Raji (cell line): ENCODE measurements around the gene FGF22.

Source experiments
- POLR2A ChIP-seq: IDR thresholded peaks from 2 replicates; pipeline ENCODE4 v1.6.1; 2011; ENCODE audit warnings: low read depth, low read length, control low read depth; ENCODE audit not compliant: insufficient read depth

FGF22 gene

DNA sequence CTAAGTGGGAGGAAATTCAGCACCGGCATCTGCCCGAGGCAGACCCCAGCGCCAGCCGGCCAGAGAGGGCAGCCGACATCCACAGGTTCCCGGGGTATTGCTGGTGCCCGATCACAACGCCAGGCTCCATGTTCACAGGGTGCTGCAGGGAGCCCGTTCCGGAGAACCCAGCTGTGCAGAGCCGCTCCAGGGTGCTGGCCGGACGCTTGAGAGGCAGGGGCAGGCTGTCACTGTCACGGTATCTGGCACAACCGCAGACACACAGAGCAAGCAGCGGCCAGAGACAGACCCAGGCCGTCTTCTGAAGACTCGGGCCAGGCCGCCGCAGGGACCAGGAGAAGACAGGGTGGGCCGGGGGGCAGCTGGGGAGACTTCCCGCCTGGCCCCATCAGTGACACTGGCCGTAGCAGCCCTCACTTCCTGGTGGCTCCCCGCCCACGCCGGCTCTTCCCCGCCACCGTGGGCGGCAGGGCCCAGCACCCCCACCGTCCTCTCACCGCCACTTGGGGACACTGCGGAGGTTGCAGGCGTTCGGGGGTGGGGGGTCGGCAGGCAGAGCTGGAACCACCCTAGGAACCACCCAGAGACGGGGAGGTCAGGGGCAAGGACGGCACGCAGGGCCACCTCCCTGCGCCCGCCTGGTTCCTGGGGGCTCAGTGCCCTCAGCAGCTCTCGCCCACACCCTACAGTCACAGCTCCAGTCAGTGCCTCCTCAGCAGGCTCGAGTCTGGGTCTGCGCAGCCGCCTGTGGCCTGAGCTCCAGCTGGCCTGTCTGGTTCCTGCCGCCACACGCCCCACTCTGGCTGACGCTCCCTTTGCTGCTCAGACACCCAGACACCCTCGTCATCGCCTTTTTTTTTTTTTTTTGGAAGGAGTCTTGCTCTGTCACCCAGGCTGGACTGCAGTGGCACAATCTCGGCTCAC, 19.5 kb downstream of the FGF22 start:
- TF ChIP-seq POLR2A = no peak

DNA sequence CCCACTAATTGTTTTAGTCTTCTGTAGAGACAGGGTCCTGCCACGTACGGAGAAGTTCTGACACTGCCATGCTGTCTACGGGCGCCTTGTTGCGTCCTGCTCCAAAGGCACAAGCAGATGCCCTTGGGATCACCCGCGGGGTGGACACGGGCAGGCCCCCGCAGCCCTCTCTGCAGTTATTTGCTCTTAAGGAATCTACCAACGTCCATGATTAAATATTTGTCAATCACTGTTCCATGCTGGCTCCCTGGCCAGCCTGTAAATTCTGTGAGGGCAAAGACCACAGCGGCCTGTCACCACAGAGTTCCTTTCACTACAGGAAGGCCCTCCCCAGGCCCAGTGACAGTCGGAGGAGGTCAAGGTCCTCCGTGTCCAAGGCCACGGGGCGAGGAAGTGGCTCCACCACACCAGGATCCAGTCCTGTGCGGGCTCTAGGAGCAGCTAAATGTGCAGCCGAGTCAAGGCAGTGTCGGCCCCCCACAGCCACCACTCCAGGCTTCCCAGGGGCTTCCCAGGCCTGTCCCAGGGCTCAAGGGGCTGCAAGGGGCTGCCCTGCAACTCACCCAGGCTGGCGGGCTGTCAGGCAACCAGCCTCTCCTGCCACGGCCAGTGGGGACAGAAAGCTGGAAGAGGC, 21.2 kb downstream of the FGF22 start:
- TF ChIP-seq POLR2A = no peak

DNA sequence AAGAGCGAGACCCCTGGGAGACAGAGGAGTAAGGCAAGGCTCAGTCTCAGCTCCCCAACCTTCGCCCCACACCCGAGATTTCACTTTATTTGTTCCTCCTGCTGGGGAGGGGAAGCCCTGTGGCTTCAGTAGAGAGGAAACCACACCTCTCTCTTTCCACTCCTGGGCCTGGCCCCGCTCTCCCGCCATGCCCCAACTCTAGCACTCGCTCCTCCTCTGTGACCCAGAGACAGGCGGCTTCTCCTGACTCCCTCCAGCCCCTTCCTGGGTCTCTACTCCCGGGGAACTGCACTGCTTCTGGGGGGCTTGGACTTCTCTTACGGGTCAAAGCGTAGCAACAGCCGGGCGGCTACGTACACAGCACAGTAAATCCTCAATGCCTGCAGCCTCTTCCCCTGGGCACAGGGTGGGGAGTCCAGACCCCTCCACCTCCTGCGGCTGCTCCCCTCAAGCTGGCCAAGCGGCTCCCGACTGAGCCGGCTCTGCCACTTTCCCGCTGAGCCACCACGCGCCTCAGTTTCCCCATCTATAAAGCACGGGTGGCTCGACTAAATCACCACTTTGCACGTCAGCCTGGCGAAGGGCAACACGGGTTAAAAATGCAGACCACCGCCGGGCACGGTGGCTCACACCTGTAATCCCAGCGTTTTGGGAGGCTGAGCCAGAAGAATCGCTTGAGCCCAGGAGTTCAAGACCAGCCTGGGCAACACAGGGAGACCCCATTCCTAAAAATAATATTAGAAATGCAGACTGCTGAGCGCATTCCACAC, 21.9 kb downstream of the FGF22 start:
- 0 out of 2 replicates have a peak, but pooled peaks have one; percentile 21 for TF ChIP-seq POLR2A

DNA sequence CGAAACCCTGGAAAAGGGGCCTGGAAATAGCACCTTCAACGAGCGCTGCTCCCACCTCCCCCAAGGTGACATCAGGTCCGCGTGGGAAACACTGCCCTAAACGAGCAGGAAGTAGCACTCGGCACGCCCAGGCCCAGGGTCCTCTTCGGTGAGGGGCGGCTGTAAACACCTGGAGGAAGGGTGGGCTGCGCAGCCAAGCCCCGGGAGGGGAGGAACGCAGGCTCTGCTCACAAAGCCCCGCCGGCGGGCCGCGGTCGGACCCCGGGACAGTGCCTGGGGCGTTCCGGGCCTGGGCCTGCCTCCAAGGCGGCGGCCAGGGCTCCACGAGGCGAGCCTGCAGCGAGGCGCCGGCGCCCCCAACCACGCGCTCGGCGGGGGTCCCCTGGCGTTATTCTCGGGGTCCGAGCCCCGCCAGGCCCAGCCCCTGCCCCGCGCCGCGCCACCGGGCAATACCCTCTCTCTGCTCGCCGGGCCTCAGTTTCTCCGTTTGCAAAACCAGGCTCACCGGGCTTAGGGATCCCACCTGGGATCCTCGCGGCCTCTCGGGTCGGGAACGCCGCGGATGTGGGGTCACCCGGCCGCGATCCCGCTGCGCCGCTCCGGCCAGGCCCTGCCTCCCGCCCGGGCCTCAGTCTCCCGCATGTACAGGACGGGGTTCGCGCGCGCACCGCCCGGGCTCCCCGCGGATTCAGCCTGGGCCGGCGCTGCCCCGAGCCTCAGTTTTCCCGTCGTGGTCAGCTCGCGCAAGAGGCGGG, 22.7 kb downstream of the FGF22 start:
- peak; percentile 65 for TF ChIP-seq POLR2A

DNA sequence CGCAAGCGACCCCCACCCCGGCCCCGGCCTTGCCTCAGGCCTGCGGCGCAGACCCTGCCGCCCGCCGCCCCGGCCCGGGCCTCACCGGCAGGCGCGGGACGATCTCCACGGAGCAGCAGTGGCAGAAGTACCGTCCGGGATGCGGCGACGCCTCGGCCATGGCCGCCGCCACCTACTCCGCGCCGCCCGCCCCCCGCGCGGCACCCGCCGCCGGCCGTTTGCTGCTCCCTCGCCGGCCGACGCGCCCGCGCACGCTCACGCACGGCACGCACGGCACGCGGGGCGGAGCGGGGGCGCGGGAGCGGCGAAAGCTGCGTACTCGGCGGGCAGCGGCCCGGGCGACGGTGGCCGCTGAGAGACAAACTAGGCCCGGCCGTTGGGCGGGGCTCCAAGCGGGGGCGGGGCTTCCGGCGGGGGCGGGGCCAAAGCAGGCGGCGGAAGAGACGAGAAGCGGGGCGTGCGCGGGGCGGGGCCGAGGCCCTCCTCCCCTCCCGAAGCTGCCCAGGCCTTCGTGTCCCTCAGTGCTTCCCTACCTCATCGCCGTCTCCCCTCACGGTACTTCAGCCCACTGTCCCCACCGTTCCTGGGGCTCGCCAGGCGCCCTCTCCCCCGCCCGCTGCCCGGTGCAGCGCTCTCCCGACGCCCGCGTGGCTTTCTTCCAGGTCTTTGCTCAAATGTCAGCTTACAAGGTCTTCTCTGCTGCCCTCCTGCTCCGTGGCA, 23.4 kb downstream of the FGF22 start, which contains the start of gene RNF126:
RNF126 (minus strand) TSS at position 253 of the 720 bp plus-strand sequence; CDS start at position 160, 93 bp downstream.
- peak; percentile 83 for TF ChIP-seq POLR2A

DNA sequence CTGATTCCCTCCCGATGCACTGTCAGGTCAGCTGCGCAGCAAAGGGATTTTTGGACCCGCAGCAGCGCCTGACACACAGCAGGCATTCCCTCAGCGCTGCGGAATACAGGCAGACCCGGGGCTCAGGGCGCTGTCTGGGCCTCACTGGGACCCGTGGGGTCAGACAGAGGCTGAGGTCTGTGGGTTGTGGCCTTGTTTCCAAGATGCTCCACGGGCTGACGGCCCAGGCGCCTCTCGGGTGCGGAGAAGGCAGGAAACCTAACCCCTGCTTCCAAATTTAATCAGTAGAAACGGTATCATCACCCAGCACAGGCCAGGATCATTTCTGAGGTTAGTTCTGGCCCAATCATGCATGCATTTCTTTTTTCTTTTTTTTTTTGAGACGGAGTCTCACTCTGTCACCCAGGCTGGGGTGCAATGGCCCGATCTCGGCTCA, 24.0 kb downstream of the FGF22 start:
- no peak for TF ChIP-seq POLR2A

DNA sequence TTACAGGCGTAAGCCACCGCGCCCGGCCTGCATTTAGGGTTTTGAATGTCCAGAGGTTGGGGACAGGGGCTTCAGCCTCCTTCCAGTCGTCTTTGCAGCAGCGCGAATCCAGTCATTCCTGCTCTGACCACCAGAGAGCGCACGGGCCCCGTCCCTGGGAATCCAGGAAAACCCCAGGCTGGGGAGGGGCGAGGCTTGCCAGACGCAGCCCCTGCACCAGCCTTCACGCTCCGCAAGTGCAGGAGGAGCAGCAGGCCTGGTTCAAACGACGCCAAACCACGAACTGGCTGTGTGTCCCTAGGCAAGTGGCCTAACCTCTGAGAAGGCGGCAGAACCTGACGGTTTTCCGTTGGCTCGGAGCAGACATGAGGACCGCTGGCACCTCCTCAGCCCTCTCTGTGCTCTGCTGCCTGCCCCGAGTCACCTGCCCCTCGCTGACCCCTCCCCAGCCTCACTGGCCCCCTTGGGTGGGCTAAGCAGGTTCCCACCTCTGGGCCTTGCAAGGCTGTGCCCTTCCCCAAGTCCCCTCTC, 25.3 kb downstream of the FGF22 start:
- TF ChIP-seq POLR2A = 0 out of 2 replicates have a peak, but pooled peaks have one; percentile 21

DNA sequence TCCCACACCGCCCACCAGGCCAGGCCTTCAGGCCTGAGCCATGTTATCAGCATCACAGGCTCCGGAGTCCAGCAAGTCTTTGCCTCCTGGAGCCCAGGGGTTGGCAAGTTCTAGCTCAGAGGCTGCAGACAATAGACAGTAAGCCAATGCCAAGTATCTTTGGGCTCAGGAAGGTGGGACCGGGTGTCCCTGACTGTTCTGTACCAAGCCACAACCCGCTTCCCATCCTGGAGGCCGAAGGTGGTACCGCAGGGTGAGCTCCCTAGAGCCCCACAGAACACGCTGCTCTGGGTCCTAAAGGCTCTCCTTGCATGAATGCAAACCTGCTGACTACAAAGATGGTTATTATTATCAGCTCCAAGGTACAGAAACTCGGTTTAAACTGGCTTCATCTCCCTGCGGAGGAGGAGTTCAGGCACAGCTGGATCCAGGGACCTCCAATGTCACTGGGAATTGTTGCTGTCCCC, 31.0 kb downstream of the FGF22 start:
- TF ChIP-seq POLR2A = no peak

DNA sequence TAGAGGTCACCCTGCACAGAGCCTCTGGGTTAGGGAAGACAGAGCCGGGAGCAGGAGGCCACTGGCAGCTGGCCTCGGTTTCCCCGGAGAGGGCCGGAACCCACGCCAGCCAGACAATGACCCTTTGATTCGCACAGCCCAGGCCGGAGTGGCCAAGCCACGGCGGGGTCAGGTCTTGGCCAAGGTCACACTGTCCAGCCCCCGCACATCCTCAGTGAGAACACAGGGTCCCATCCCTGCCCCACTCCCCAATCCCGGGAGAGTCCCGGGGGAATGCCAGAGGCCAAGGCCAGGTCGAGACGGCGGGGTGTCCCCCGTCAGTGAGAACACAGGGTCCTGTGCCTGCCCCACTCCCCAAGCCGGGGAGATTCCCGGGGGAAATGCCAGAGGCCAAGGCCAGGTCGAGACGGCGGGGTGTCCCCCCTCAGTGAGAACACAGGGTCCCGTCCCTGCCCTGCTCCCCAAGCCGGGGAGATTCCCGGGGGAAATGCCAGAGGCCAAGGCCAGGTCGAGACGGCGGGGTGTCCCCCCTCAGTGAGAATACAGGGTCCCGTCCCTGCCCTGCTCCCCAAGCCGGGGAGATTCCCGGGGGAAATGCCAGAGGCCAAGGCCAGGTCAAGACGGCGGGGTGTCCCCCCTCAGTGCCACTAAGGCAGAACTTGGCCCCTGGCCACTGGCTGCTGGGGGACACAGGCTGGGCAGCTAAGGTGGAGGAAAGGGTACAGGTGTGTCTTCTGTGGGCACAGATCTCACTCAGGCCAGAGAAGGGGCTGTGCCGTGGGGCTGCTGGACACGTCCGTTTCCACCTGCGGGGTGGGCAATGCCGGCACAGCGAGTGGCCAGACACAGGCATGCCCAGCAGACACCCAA, 34.8 kb downstream of the FGF22 start:
- 0 out of 2 replicates have a peak, but pooled peaks have one; percentile 1 for TF ChIP-seq POLR2A

DNA sequence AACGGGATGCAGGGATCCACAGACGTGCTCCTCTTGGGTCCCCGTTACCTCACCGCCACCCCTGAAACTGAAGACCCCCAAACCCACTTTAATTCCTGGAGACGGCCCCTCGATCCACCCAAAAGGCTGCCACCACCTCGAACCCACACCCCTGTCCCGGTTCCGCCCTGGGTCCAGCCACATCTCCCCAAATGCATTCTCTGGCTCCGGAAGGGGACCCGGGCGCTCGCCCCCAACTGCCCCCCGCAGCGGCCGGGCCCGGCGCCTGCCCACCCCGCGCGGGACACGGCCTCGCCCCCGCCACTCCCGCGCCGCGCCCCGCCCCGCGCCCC, 36.3 kb downstream of the FGF22 start:
- no peak for TF ChIP-seq POLR2A

DNA sequence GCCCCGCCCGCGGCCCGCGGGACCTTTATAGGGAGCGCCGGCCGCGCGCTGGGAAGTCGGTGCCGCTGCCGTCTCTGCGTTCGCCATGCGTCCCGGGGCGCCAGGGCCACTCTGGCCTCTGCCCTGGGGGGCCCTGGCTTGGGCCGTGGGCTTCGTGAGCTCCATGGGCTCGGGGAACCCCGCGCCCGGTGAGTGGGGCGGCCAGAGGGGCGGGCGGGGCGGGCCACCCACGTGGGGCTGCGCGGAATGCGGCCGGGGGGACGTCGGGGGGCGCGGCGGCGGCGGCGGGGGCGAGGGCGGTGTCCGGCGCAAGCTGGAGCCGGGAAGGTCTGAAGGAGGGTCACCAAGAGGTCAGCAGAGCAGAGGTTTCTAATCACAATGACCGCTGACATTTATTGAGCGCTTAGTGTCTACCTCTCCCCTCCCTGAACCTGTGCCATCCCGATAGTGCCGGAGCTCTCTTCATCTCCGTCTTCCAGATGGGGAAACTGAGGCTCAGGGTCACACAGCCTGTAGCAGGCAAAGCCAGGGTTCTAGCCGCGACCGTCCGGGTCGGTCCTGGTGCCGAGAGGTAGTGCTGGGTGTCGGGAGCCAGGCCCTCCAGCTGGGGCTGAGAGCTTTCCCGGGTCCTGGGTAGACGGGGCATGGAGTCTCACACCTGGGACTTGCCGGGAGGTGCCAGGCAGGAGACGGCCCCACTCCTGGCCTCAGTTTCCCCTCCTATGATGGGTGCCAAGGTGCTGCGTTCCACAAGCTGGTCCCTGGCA, 36.8 kb downstream of the FGF22 start, which contains the start of gene FSTL3:
FSTL3 (plus strand) TSS at position 54 of the 767 bp plus-strand sequence; CDS start at position 86, 32 bp downstream.
- TF ChIP-seq POLR2A = peak; percentile 32; the same call in 1 of the 2 replicates

DNA sequence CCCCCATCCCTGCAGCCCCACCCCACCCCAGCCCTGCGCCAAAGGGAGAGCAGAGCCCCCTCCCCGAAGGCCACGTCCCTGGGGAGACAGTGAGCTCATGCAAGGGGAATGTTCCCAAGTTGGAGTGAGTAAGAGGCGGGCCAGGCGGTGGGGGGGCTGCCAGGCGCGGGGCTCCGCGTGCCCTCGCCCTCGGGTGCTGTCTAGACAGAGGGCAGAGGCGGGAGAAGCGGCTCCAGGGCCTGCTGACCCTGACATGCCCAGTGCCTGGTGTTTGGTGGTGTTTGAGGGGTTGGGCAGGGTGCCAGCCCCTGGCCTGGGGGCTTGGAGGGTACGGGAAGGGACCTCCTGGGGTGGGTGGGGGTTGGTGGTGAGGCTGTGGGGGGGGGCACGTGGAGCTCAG, 37.5 kb downstream of the FGF22 start:
- no peak for TF ChIP-seq POLR2A
